A549 (cell line): ENCODE measurements around the gene MYRF. TPM values are rescaled to one million over a fixed set of nuclear protein-coding genes. Genes with fewer than 3 reads are reported as not detected.

Source experiments
- ATAC-seq, 2 experiments: fragments of 200-7000 bp in 1 of 2; fragments of >200 bp in 1 of 2; cut with Nextera tagmentation in 1 of 2; cut with Tn5 transposase in 1 of 2; 3 replicates each; pipeline versions ENCODE4 v1.8.0 to v1.9.1; 2018 to 2020; ENCODE audit warnings: mild to moderate bottlenecking in 1 of 2, moderate library complexity in 1 of 2
- CTCF ChIA-PET: fragments of 300-600 bp; sonication (Branson Sonifier 250); formaldehyde crosslinking; extraction: SDS; loops from one replicate; lab custom pipeline; 2021; ENCODE audit warnings: antibody characterized with exemption, inconsistent platforms; lab: Yijun Ruan, JAX
- POLR2A ChIA-PET: fragments of 350-600 bp; formaldehyde crosslinking; extraction: SDS; loops from one replicate; lab custom pipeline; 2021; ENCODE audit warnings: antibody characterized with exemption, inconsistent platforms; lab: Yijun Ruan, JAX
- DNase-seq, 2 experiments: peaks; one replicate each; pipeline versions ENCODE4 v3.0.0 to v3.0.0-alpha.2; 2011 to 2016; ENCODE audit warnings: low read depth in 1 of 2, low spot score in 1 of 2
- FAIRE-seq: peaks from 2 replicates; lab custom pipeline; 2011; peaks lifted over from hg19 to GRCh38; lab: Jason Lieb, UNC
- H3K27ac ChIP-seq, 2 experiments: fragments of >200 bp; sonication (Bioruptor Twin); formaldehyde crosslinking; 3 replicates each; pipeline ENCODE4 v1.5.1; 2016 to 2017
- H3K4me1 ChIP-seq: fragments of >200 bp; sonication (Bioruptor Twin); formaldehyde crosslinking; 3 replicates; pipeline ENCODE4 v1.6.1; 2016
- H3K4me2 ChIP-seq: fragments of >200 bp; sonication (Bioruptor Twin); formaldehyde crosslinking; 3 replicates; pipeline ENCODE4 v1.6.1; 2016
- H3K4me3 ChIP-seq: fragments of >200 bp; sonication (Bioruptor Twin); formaldehyde crosslinking; 3 replicates; pipeline ENCODE4 v1.5.1; 2016
- H3K9me3 ChIP-seq: fragments of >200 bp; sonication (Bioruptor Twin); formaldehyde crosslinking; 3 replicates; pipeline ENCODE4 v1.6.1; 2016
- CBX8 ChIP-seq: fragments of 200-600 bp; sonication (generic); IDR thresholded peaks from 2 replicates; pipeline ENCODE4 v1.6.1; 2016
- CEBPB ChIP-seq, 2 experiments: fragments of >200 bp in 1 of 2; sonication (Bioruptor Twin) in 1 of 2; formaldehyde crosslinking in 1 of 2; IDR thresholded peaks; 2 replicates each; pipeline ENCODE4 v1.6.1; 2012 to 2016
- EP300 ChIP-seq, 2 experiments: fragments of >200 bp; sonication (Bioruptor Twin); formaldehyde crosslinking; IDR thresholded peaks; 2 replicates in 1 of 2; 3 replicates in 1 of 2; pipeline ENCODE4 v1.6.1; 2016 to 2017
- ESRRA ChIP-seq: fragments of 150-350 bp; IDR thresholded peaks from 2 replicates; pipeline ENCODE4 v1.6.1; 2014; ENCODE audit warnings: mild to moderate bottlenecking, low read length, borderline replicate concordance
- FOSL2 ChIP-seq, 2 experiments: fragments of 450-650 bp in 1 of 2; fragments of >200 bp in 1 of 2; sonication (Bioruptor Twin) in 1 of 2; formaldehyde crosslinking; IDR thresholded peaks; 2 replicates each; pipeline versions ENCODE4 v1.5.0 to v1.6.1; 2016 to 2020; ENCODE audit warnings: mild to moderate bottlenecking in 1 of 2, moderate library complexity in 1 of 2
- FOXS1 ChIP-seq: fragments of 250-450 bp; sonication (Bioruptor Pico); IDR thresholded peaks from 2 replicates; pipeline ENCODE4 v1.5.0; 2020; ENCODE audit warnings: mild to moderate bottlenecking, moderate library complexity
- GATA3 ChIP-seq: IDR thresholded peaks from 2 replicates; pipeline ENCODE4 v1.6.1; 2012; ENCODE audit warnings: borderline replicate concordance
- HEYL ChIP-seq: fragments of 250-450 bp; sonication (Bioruptor Pico); IDR thresholded peaks from 2 replicates; pipeline ENCODE4 v1.8.0; 2021; ENCODE audit warnings: mild to moderate bottlenecking, moderate library complexity
- HOXA7 ChIP-seq: fragments of 250-450 bp; sonication (Bioruptor Pico); IDR thresholded peaks from 2 replicates; pipeline ENCODE4 v1.5.0; 2020; ENCODE audit warnings: mild to moderate bottlenecking, moderate library complexity
- HOXB13 ChIP-seq: fragments of 250-450 bp; sonication (Bioruptor Pico); IDR thresholded peaks from 2 replicates; pipeline ENCODE4 v1.5.0; 2020; ENCODE audit warnings: low read depth, mild to moderate bottlenecking, moderate library complexity
- MAFK ChIP-seq: fragments of 450-650 bp; IDR thresholded peaks from 2 replicates; pipeline ENCODE4 v1.6.1; 2014; ENCODE audit not compliant: partially characterized antibody
- MAX ChIP-seq: IDR thresholded peaks from 2 replicates; pipeline ENCODE4 v1.6.1; 2012
- MAZ ChIP-seq: fragments of 150-350 bp; IDR thresholded peaks from 2 replicates; pipeline ENCODE4 v1.6.1; 2014; ENCODE audit warnings: antibody characterized with exemption, low read depth, low read length, borderline replicate concordance
- NR3C1 ChIP-seq: fragments of >200 bp; sonication (Bioruptor Twin); formaldehyde crosslinking; IDR thresholded peaks from 3 replicates; pipeline ENCODE4 v1.6.1; 2017
- PBX3 ChIP-seq: IDR thresholded peaks from 2 replicates; pipeline ENCODE4 v1.6.1; 2012
- POLR2A ChIP-seq: IDR thresholded peaks from 2 replicates; pipeline ENCODE4 v1.6.1; 2012; ENCODE audit warnings: mild to moderate bottlenecking, low read length
- POLR2AphosphoS2 ChIP-seq: conservative IDR thresholded peaks from 2 replicates; pipeline ENCODE4 v1.6.1; 2012; ENCODE audit warnings: low read length, improper control_type of control experiment, inconsistent platforms
- RAD21 ChIP-seq, 2 experiments: fragments of >200 bp in 1 of 2; sonication (Bioruptor Twin) in 1 of 2; formaldehyde crosslinking in 1 of 2; IDR thresholded peaks in 1 of 2; conservative IDR thresholded peaks in 1 of 2; 2 replicates in 1 of 2; 3 replicates in 1 of 2; pipeline ENCODE4 v1.6.1; 2012 to 2018; ENCODE audit warnings: inconsistent platforms in 1 of 2
- RARB ChIP-seq: fragments of 250-450 bp; sonication (Bioruptor Pico); IDR thresholded peaks from 2 replicates; pipeline ENCODE4 v1.8.0; 2021; ENCODE audit warnings: mild to moderate bottlenecking, moderate library complexity
- RNF2 ChIP-seq: fragments of 200-600 bp; sonication (generic); IDR thresholded peaks from 2 replicates; pipeline ENCODE4 v1.6.1; 2016; ENCODE audit warnings: low read depth, mild to moderate bottlenecking, antibody characterized with exemption, moderate library complexity, borderline replicate concordance
- SMC3 ChIP-seq: fragments of >200 bp; sonication (Bioruptor Twin); formaldehyde crosslinking; IDR thresholded peaks from 3 replicates; pipeline ENCODE4 v1.6.1; 2018; ENCODE audit warnings: inconsistent platforms
- TFCP2L1 ChIP-seq: fragments of 250-450 bp; sonication (Bioruptor Pico); IDR thresholded peaks from 2 replicates; pipeline ENCODE4 v1.5.0; 2021; ENCODE audit warnings: mild to moderate bottlenecking
- ZC3H11A ChIP-seq: fragments of 450-650 bp; IDR thresholded peaks from 2 replicates; pipeline ENCODE4 v1.6.1; 2014; ENCODE audit warnings: antibody characterized with exemption, mild to moderate bottlenecking
- WGBS: methylation state at CpG from one replicate; pipeline ENCODE4 v1.1.6; 2017; ENCODE audit errors: missing lambda C conversion rate; 5-methylcytosine and 5-hydroxymethylcytosine counted together
- polyA plus RNA-seq, 4 experiments: library from polyadenylated mRNA; depleted of rRNA in 3 of 4; stranded (reverse); fragments of >200 nt; fragmentation: RNase III in 1 of 4; extraction: RNeasy Plus Mini Kit Qiagen cat#74134 plus additional on column Dnase treatment in 1 of 4; gene quantifications; 2 replicates in 3 of 4; 3 replicates in 1 of 4; pipeline ENCODE4 v1.2.3, GENCODE V29; 2011 to 2017
- TF ChIP-seq, protein P1 (sequence below): fragments of >200 bp; sonication (Bioruptor Twin); formaldehyde crosslinking; IDR thresholded peaks from 2 replicates; pipeline ENCODE4 v1.6.1; 2016
- TF ChIP-seq, protein P2 (sequence below): fragments of 450-650 bp; IDR thresholded peaks from 2 replicates; pipeline ENCODE4 v1.6.1; 2014; ENCODE audit warnings: antibody characterized with exemption
- TF ChIP-seq, protein P3 (sequence below): fragments of >200 bp; sonication (Bioruptor Twin); formaldehyde crosslinking; IDR thresholded peaks from 3 replicates; pipeline ENCODE4 v1.5.1; 2016
- TF ChIP-seq, protein P4 (sequence below): IDR thresholded peaks from 2 replicates; pipeline ENCODE4 v1.6.1; 2012; ENCODE audit warnings: low read depth, borderline replicate concordance
- TF ChIP-seq, protein P5 (sequence below): fragments of 250-450 bp; sonication (Bioruptor Pico); IDR thresholded peaks from 2 replicates; pipeline ENCODE4 v1.5.0; 2021; ENCODE audit warnings: mild to moderate bottlenecking, moderate library complexity, borderline replicate concordance

MYRF gene
- polyA plus RNA-seq, 2 of the 4 experiments (the other 2 are of a cell fraction), result 14.7 to 22.3 TPM

DNA sequence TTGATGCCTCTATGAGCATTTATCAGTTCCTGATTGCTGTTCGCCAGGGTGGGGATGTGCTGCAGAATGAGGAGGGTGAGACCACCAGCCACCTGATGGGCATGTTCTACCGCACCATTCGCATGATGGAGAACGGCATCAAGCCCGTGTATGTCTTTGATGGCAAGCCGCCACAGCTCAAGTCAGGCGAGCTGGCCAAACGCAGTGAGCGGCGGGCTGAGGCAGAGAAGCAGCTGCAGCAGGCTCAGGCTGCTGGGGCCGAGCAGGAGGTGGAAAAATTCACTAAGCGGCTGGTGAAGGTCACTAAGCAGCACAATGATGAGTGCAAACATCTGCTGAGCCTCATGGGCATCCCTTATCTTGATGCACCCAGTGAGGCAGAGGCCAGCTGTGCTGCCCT is 43.0 kb downstream of the MYRF start:
- no peak overlapping the region for H3K4me2 ChIP-seq
- CTCF ChIA-PET, result interaction anchor here (0.6 to 8.5 kb wide), 17 partner anchors 12 to 516 kb away, joined by 3 to 145 read pairs (median 14); partner anchors contain the start of genes FADS1 and FADS2

GRCh38 chr11:61795876-61796526 is 43.6 kb downstream of the MYRF start:
- Histone ChIP-seq H3K4me3 (no peak overlapping the region), H3K4me2 (no peak overlapping the region), H3K27ac (no peak overlapping the region), H3K9me3 (no peaks in the 10 kb centered on the region), H3K4me1 (peaks cover 37% of the 10 kb centered on the region)
- DNase-seq (no peak), FAIRE-seq (no peak), ATAC-seq (no peak)
- ChIA-PET POLR2A (interaction anchor here (1.3 to 1.5 kb wide), 2 partner anchors 11 to 313 kb away, joined by 3 to 5 read pairs; no protein-coding TSS in a partner anchor), CTCF (interaction anchor here (0.9 to 8.5 kb wide), 32 partner anchors 8 to 582 kb away, joined by 3 to 145 read pairs (median 8); partner anchors contain the start of genes FADS1 and FADS2)
- WGBS, result 92% methylated on average over 18 of the region's 18 CpGs
- TF ChIP-seq, protein P1, sequence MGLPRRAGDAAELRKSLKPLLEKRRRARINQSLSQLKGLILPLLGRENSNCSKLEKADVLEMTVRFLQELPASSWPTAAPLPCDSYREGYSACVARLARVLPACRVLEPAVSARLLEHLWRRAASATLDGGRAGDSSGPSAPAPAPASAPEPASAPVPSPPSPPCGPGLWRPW, result no peak
- TF ChIP-seq MAFK (no peak), MAZ (no peak), MAX (no peak), CBX8 (no peak), SMC3 (no peak), POLR2AphosphoS2 (no peak), FOSL2 (IDR thresholded peaks at IDR 0.05) (no peak), FOSL2 (CRISPR knock-in tag; IDR thresholded peaks at IDR 0.05) (no peak), GATA3 (no peak), CEBPB (IDR thresholded peaks at IDR 0.05) (no peak), ESRRA (no peak), HOXA7 (CRISPR knock-in tag) (no peak), HOXB13 (CRISPR knock-in tag) (no peak)
- TF ChIP-seq, protein P2, sequence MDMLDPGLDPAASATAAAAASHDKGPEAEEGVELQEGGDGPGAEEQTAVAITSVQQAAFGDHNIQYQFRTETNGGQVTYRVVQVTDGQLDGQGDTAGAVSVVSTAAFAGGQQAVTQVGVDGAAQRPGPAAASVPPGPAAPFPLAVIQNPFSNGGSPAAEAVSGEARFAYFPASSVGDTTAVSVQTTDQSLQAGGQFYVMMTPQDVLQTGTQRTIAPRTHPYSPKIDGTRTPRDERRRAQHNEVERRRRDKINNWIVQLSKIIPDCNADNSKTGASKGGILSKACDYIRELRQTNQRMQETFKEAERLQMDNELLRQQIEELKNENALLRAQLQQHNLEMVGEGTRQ, result no peak

More for the DNA sequence above, 43.0 kb downstream of the MYRF start:
- TF ChIP-seq EP300 (IDR thresholded peaks at IDR 0.05) (no peak), RAD21 (conservative IDR thresholded peaks at IDR 0.05 in 1 of 2, IDR thresholded peaks at IDR 0.05 in 1 of 2) (no peak), PBX3 (no peak), POLR2A (no peak), NR3C1 (no peak), RNF2 (no peak), HEYL (CRISPR knock-in tag) (no peak), ZC3H11A (no peak), FOXS1 (CRISPR knock-in tag) (no peak), RARB (CRISPR knock-in tag) (no peak), TFCP2L1 (CRISPR knock-in tag) (no peak), HOXB13 (CRISPR knock-in tag) (no peak)
- TF ChIP-seq, protein P3, sequence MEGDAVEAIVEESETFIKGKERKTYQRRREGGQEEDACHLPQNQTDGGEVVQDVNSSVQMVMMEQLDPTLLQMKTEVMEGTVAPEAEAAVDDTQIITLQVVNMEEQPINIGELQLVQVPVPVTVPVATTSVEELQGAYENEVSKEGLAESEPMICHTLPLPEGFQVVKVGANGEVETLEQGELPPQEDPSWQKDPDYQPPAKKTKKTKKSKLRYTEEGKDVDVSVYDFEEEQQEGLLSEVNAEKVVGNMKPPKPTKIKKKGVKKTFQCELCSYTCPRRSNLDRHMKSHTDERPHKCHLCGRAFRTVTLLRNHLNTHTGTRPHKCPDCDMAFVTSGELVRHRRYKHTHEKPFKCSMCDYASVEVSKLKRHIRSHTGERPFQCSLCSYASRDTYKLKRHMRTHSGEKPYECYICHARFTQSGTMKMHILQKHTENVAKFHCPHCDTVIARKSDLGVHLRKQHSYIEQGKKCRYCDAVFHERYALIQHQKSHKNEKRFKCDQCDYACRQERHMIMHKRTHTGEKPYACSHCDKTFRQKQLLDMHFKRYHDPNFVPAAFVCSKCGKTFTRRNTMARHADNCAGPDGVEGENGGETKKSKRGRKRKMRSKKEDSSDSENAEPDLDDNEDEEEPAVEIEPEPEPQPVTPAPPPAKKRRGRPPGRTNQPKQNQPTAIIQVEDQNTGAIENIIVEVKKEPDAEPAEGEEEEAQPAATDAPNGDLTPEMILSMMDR, result no peak
- TF ChIP-seq, protein P4, sequence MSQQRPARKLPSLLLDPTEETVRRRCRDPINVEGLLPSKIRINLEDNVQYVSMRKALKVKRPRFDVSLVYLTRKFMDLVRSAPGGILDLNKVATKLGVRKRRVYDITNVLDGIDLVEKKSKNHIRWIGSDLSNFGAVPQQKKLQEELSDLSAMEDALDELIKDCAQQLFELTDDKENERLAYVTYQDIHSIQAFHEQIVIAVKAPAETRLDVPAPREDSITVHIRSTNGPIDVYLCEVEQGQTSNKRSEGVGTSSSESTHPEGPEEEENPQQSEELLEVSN, result no peak
- TF ChIP-seq, protein P5, sequence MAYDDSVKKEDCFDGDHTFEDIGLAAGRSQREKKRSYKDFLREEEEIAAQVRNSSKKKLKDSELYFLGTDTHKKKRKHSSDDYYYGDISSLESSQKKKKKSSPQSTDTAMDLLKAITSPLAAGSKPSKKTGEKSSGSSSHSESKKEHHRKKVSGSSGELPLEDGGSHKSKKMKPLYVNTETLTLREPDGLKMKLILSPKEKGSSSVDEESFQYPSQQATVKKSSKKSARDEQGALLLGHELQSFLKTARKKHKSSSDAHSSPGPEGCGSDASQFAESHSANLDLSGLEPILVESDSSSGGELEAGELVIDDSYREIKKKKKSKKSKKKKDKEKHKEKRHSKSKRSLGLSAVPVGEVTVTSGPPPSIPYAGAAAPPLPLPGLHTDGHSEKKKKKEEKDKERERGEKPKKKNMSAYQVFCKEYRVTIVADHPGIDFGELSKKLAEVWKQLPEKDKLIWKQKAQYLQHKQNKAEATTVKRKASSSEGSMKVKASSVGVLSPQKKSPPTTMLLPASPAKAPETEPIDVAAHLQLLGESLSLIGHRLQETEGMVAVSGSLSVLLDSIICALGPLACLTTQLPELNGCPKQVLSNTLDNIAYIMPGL (CRISPR knock-in tag), result no peak
- Histone ChIP-seq H3K4me1 (peaks cover 33% of the 10 kb centered on the region), H3K4me3 (no peak overlapping the region), H3K27ac (no peak overlapping the region), H3K9me3 (no peaks in the 10 kb centered on the region)
- ATAC-seq, result no peak
- no peak for FAIRE-seq
- POLR2A ChIA-PET, result no interaction called here
- 91% methylated on average over 12 of the region's 12 CpGs for WGBS
- no peak for DNase-seq
